Transverse colon (tissue), 4 donors: ENCODE data around the gene COL6A1.

Experiments used
- CTCF ChIP-seq, 5 experiments: fragments of 200-600 bp in 3 of 5; fragments of 450-650 bp in 2 of 5; sonication (generic) in 3 of 5; IDR thresholded peaks; 1 replicate in 2 of 5; 2 replicates in 3 of 5; pipeline ENCODE4 v1.5.1; 2016 to 2017; ENCODE audit warnings: antibody characterized with exemption in 5 of 5, inconsistent platforms in 3 of 5, mild to moderate bottlenecking in 2 of 5, moderate library complexity in 1 of 5
- EP300 ChIP-seq: sonication (generic); formaldehyde crosslinking; IDR thresholded peaks from one replicate; pipeline ENCODE4 v1.6.1; 2017; ENCODE audit warnings: antibody characterized with exemption, low read depth
- POLR2A ChIP-seq: fragments of 450-650 bp; IDR thresholded peaks from one replicate; pipeline ENCODE4 v1.6.1; 2016; ENCODE audit warnings: antibody characterized with exemption, mild to moderate bottlenecking, moderate library complexity
- POLR2AphosphoS5 ChIP-seq, 3 donors: sonication (generic); formaldehyde crosslinking; IDR thresholded peaks; one replicate each; pipeline ENCODE4 v1.6.1; 2016; ENCODE audit warnings: antibody characterized with exemption in 3 of 3

GRCh38 chr21:46011267-46011967 is 29.8 kb downstream of the COL6A1 start:
- no peak for TF ChIP-seq CTCF (IDR thresholded peaks at IDR 0.05)
- TF ChIP-seq EP300 = no peak
- TF ChIP-seq POLR2AphosphoS5 (IDR thresholded peaks at IDR 0.05) = no peak
- TF ChIP-seq POLR2A = no peak
